A549 treated with ZK216348 at 1 μM for 4 hours (cell line): ENCODE data around the gene ZNF431. TPM values are rescaled to one million over a fixed set of nuclear protein-coding genes. Genes with fewer than 3 reads are reported as not detected.

Experiments
- total RNA-seq: library from RNA; stranded (reverse); fragments of 200-300 nt; extraction: Qiagen RNA extraction; gene quantifications from 5 replicates; pipeline ENCODE4 v1.2.3, GENCODE V29; 2022; ENCODE audit warnings: low read depth

The ZNF431 gene
- total RNA-seq: 2.9 to 4.1 TPM (median 3.7 TPM) in 5 replicates

DNA sequence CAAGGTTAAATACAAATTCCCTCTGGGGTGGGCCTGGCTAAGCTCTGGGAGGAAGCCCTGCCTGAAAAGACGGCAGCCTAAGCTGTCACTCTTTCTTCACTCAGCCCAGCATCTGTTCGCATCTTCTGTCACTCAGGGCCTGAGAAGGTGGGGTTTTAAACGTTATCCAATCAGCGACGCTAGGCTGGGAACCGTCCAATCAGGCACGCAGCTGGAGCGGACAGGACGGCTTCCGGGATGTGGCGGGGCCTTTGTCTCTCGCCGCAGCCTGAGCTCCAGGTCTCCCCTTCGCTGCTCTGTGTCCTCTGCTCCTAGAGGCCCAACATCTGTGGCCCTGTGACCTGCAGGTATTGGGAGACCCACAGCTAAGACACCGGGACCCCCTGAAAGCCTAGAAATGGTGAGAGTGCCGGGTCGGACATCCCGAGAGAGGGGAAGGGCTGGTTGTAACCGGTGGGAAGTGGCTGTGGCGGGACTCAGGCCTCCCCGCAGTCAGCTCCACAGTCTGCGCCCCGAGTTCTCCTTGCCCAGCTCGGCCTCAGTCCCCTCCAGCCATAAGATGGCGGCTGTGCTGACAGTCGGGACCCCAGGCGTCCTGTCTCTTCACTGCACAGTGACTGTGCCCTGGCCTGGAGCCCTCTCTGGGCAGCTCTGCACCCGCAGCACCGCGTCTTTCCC is at the start of gene ZNF431:
Gene ZNF431, plus strand, starts transcription at position 254 of the 678 bp plus-strand sequence. Its CDS starts 144 bp downstream, at position 398.

Other genes starting within 250 kb of the ZNF431 start
- 0.16 TPM in 1 of 5 replicates, not detected in the others for gene ZNF85, start 218.8 kb upstream of the ZNF431 start, total RNA-seq
- 1.1 to 3.6 TPM (median 1.9 TPM) in 5 replicates for gene ZNF430, start 121.4 kb upstream of the ZNF431 start, total RNA-seq
- 2.2 to 3.8 TPM (median 3.1 TPM) in 5 replicates for gene ZNF714, start 59.8 kb upstream of the ZNF431 start, total RNA-seq
- 0.55 to 1.5 TPM (median 1.1 TPM) in 5 replicates for gene ZNF708, start 187.4 kb downstream of the ZNF431 start, total RNA-seq
- gene ZNF738, start 217.0 kb downstream of the ZNF431 start, total RNA-seq: 0.51 to 1.0 TPM (median 0.66 TPM) in 5 replicates